GM18505 (cell line): ENCODE data around the gene GET3.

Experiments
- ATAC-seq: cut with Tn5 transposase; IDR thresholded peaks from one replicate; pipeline ENCODE4 v1.9.1; 2021; ENCODE audit not compliant: unreplicated experiment
- POLR2A ChIP-seq: IDR thresholded peaks from 4 replicates; pipeline ENCODE4 v1.6.1; 2011; ENCODE audit warnings: borderline replicate concordance; ENCODE audit not compliant: insufficient read depth, insufficient read length; ENCODE audit errors: extremely low read depth

The GET3 gene

GRCh38 chr19:12752056-12752781, 14.9 kb downstream of the GET3 start:
- no peak for ATAC-seq
- no peak for TF ChIP-seq POLR2A

GRCh38 chr19:12754465-12755196, 17.3 kb downstream of the GET3 start:
- no peak for ATAC-seq

GRCh38 chr19:12756150-12756883, 19.0 kb downstream of the GET3 start:
- no peak for TF ChIP-seq POLR2A
- ATAC-seq = no peak

More at GRCh38 chr19:12754465-12755196, 17.3 kb downstream of the GET3 start:
- TF ChIP-seq POLR2A = no peak

- ATAC-seq = no peak
- no peak for TF ChIP-seq POLR2A
Measured at GRCh38 chr19:12757544-12758274, 20.4 kb downstream of the GET3 start.

- no peak for ATAC-seq
- no peak for TF ChIP-seq POLR2A
Measured at GRCh38 chr19:12759686-12760085, 22.4 kb downstream of the GET3 start.

GRCh38 chr19:12763100-12763499, 25.8 kb downstream of the GET3 start:
- no peak for ATAC-seq
- TF ChIP-seq POLR2A = no peak

GRCh38 chr19:12764698-12765097, 27.4 kb downstream of the GET3 start:
- TF ChIP-seq POLR2A = no peak
- ATAC-seq = no peak

GRCh38 chr19:12766051-12766521, 28.8 kb downstream of the GET3 start:
- no peak for ATAC-seq
- no peak for TF ChIP-seq POLR2A

GRCh38 chr19:12767150-12767549, 29.9 kb downstream of the GET3 start:
- no peak for TF ChIP-seq POLR2A
- no peak for ATAC-seq

- TF ChIP-seq POLR2A = no peak
- ATAC-seq = no peak
Measured at GRCh38 chr19:12767666-12768065, 30.4 kb downstream of the GET3 start.

GRCh38 chr19:12769689-12770088, 32.4 kb downstream of the GET3 start:
- no peak for ATAC-seq
- TF ChIP-seq POLR2A = no peak

- ATAC-seq = no peak
- TF ChIP-seq POLR2A = no peak
Measured at GRCh38 chr19:12770922-12771321, 33.6 kb downstream of the GET3 start.

GRCh38 chr19:12772323-12772722, 35.0 kb downstream of the GET3 start:
- no peak for TF ChIP-seq POLR2A
- no peak for ATAC-seq
